PFSK-1 (cell line): ENCODE measurements around the gene NTM.

Experiments
- FOXP2 ChIP-seq: optimal IDR thresholded peaks from 2 replicates; pipeline ENCODE3; 2011; ENCODE audit warnings: borderline replicate concordance, control low read depth, inconsistent platforms; ENCODE audit not compliant: insufficient read depth; ENCODE audit errors: extremely low read length, extremely low read depth
- POLR2AphosphoS5 ChIP-seq: IDR thresholded peaks from 2 replicates; pipeline ENCODE4 v1.6.1; 2012; ENCODE audit warnings: low read depth, mild to moderate bottlenecking, control low read depth, low read length, moderate library complexity
- REST ChIP-seq, 2 experiments: IDR thresholded peaks; 2 replicates each; pipeline versions ENCODE4 v1.6.1 to v1.8.0; 2011 to 2012; ENCODE audit warnings: low read depth in 2 of 2, low read length in 2 of 2, control low read depth in 1 of 2, inconsistent platforms in 1 of 2, mild to moderate bottlenecking in 1 of 2, moderate library complexity in 1 of 2; ENCODE audit not compliant: insufficient read depth in 1 of 2
- SIN3A ChIP-seq: IDR thresholded peaks from 2 replicates; pipeline ENCODE4 v1.6.1; 2012; ENCODE audit warnings: mild to moderate bottlenecking, low read length, moderate library complexity, borderline replicate concordance; ENCODE audit not compliant: insufficient read depth
- TAF1 ChIP-seq: IDR thresholded peaks from 2 replicates; pipeline ENCODE4 v1.6.1; 2012; ENCODE audit warnings: low read length, control low read depth, borderline replicate concordance; ENCODE audit not compliant: insufficient read depth

NTM gene

GRCh38 chr11:131609337-131609736 is 238.9 kb downstream of the NTM start:
- TF ChIP-seq SIN3A (no peak), TAF1 (no peak), FOXP2 (no peak), POLR2AphosphoS5 (no peak)

- TF ChIP-seq REST (IDR thresholded peaks at IDR 0.05; ENCODE audit: insufficient read depth in 1 of 2, low read depth in 2 of 2, low read length in 2 of 2) (no peak), POLR2AphosphoS5 (no peak), TAF1 (no peak), SIN3A (no peak), FOXP2 (no peak)
Measured at GRCh38 chr11:131609921-131610320, 239.5 kb downstream of the NTM start.

GRCh38 chr11:131611322-131611721 is 240.9 kb downstream of the NTM start:
- no peak for TF ChIP-seq FOXP2
- TF ChIP-seq REST (IDR thresholded peaks at IDR 0.05; ENCODE audit: insufficient read depth in 1 of 2, low read depth in 2 of 2, low read length in 2 of 2) = no peak
- no peak for TF ChIP-seq TAF1
- no peak for TF ChIP-seq POLR2AphosphoS5
- no peak for TF ChIP-seq SIN3A

GRCh38 chr11:131612533-131612932 is 242.1 kb downstream of the NTM start:
- no peak for TF ChIP-seq FOXP2
- no peak for TF ChIP-seq SIN3A
- TF ChIP-seq TAF1 = no peak
- TF ChIP-seq POLR2AphosphoS5 = no peak

GRCh38 chr11:131614631-131615030 is 244.2 kb downstream of the NTM start:
- TF ChIP-seq TAF1 (no peak), REST (IDR thresholded peaks at IDR 0.05; ENCODE audit: insufficient read depth in 1 of 2, low read depth in 2 of 2, low read length in 2 of 2) (no peak), SIN3A (no peak)

GRCh38 chr11:131615611-131616010 is 245.2 kb downstream of the NTM start:
- TF ChIP-seq POLR2AphosphoS5 (no peak), FOXP2 (no peak)

- TF ChIP-seq POLR2AphosphoS5 (no peak), TAF1 (no peak)
Measured at GRCh38 chr11:131616481-131617140, 246.2 kb downstream of the NTM start.
